H9 (cell line): Measurements from ENCODE around the gene FNDC3A. TPM values are rescaled to one million over a fixed set of nuclear protein-coding genes. Genes with fewer than 3 reads are reported as not detected.

ENCODE experiments used
- DNase-seq: peaks from one replicate; pipeline ENCODE4 v3.0.0-alpha.2; 2017
- H2AFZ ChIP-seq: one replicate; pipeline ENCODE4 v1.6.1; 2013; ENCODE audit warnings: mild to moderate bottlenecking, low read length, control low read depth, moderate library complexity
- H2AK5ac ChIP-seq: 2 replicates; pipeline ENCODE4 v1.6.1; 2013; ENCODE audit warnings: low read length, control low read depth, mixed read lengths; ENCODE audit not compliant: insufficient read length
- H2BK120ac ChIP-seq: one replicate; pipeline ENCODE4 v1.6.1; 2013; ENCODE audit warnings: low read depth, mild to moderate bottlenecking, low read length, control low read depth, inconsistent platforms; ENCODE audit not compliant: poor library complexity, severe bottlenecking
- H2BK12ac ChIP-seq: 2 replicates; pipeline ENCODE4 v1.6.1; 2013; ENCODE audit warnings: low read length, control low read depth, mixed read lengths, low read depth; ENCODE audit not compliant: insufficient read length
- H2BK15ac ChIP-seq: 2 replicates; pipeline ENCODE4 v1.6.1; 2013; ENCODE audit warnings: low read depth, low read length, control low read depth
- H2BK20ac ChIP-seq: one replicate; pipeline ENCODE4 v1.6.1; 2013; ENCODE audit warnings: low read depth, mild to moderate bottlenecking, low read length, control low read depth, inconsistent platforms; ENCODE audit not compliant: poor library complexity, severe bottlenecking
- H2BK5ac ChIP-seq: 2 replicates; pipeline ENCODE4 v1.6.1; 2013; ENCODE audit warnings: low read length, control low read depth, mixed read lengths; ENCODE audit not compliant: insufficient read length
- H3K14ac ChIP-seq: 2 replicates; pipeline ENCODE4 v1.6.1; 2013; ENCODE audit warnings: low read length, control low read depth; ENCODE audit not compliant: insufficient read depth
- H3K18ac ChIP-seq: 2 replicates; pipeline ENCODE4 v1.6.1; 2013; ENCODE audit warnings: low read depth, mild to moderate bottlenecking, mixed read lengths, low read length, control low read depth; ENCODE audit not compliant: insufficient read length
- H3K23ac ChIP-seq: 2 replicates; pipeline ENCODE4 v1.6.1; 2013; ENCODE audit warnings: low read length, control low read depth, mixed read lengths, low read depth; ENCODE audit not compliant: insufficient read length
- H3K23me2 ChIP-seq: 2 replicates; pipeline ENCODE4 v1.6.1; 2013; ENCODE audit warnings: low read depth, mild to moderate bottlenecking, mixed read lengths, low read length, control low read depth; ENCODE audit not compliant: insufficient read length, poor library complexity, severe bottlenecking
- H3K27ac ChIP-seq: 2 replicates; pipeline ENCODE4 v1.5.1; 2013; ENCODE audit warnings: low read length, control low read depth, mixed read lengths, low read depth; ENCODE audit not compliant: insufficient read length
- H3K27me3 ChIP-seq: 2 replicates; pipeline ENCODE4 v1.6.1; 2013; ENCODE audit warnings: low read length, control low read depth, inconsistent platforms; ENCODE audit not compliant: insufficient read depth
- H3K4ac ChIP-seq: 2 replicates; pipeline ENCODE4 v1.6.1; 2013; ENCODE audit warnings: low read depth, mild to moderate bottlenecking, control low read depth, inconsistent platforms, low read length, moderate library complexity
- H3K4me1 ChIP-seq: 2 replicates; pipeline ENCODE4 v1.6.1; 2013; ENCODE audit warnings: low read length, control low read depth, inconsistent platforms; ENCODE audit not compliant: insufficient read depth
- H3K4me2 ChIP-seq: 2 replicates; pipeline ENCODE4 v1.6.1; 2013; ENCODE audit warnings: low read length, control low read depth, mixed read lengths; ENCODE audit not compliant: insufficient read length, insufficient read depth
- H3K56ac ChIP-seq: 2 replicates; pipeline ENCODE4 v1.6.1; 2013; ENCODE audit warnings: low read depth, mild to moderate bottlenecking, mixed read lengths, low read length, control low read depth; ENCODE audit not compliant: insufficient read length
- H3K79me1 ChIP-seq: 2 replicates; pipeline ENCODE4 v1.6.1; 2013; ENCODE audit warnings: low read depth, mild to moderate bottlenecking, moderate library complexity, low read length, control low read depth, inconsistent platforms; ENCODE audit not compliant: insufficient read depth, poor library complexity, severe bottlenecking
- H3K79me2 ChIP-seq: 2 replicates; pipeline ENCODE4 v1.6.1; 2013; ENCODE audit warnings: low read length, control low read depth, inconsistent platforms; ENCODE audit not compliant: insufficient read depth
- H3K9ac ChIP-seq: 2 replicates; pipeline ENCODE4 v1.6.1; 2013; ENCODE audit warnings: low read length, control low read depth, mixed read lengths; ENCODE audit not compliant: insufficient read length; ENCODE audit errors: extremely low read depth
- H3K9me3 ChIP-seq: one replicate; pipeline ENCODE4 v1.6.1; 2013; ENCODE audit warnings: low read depth, low read length, inconsistent platforms; ENCODE audit not compliant: control insufficient read depth
- H3T11ph ChIP-seq: one replicate; pipeline ENCODE4 v1.6.1; 2013; ENCODE audit warnings: mild to moderate bottlenecking, low read length, control low read depth, inconsistent platforms
- H4K20me1 ChIP-seq: one replicate; pipeline ENCODE4 v1.6.1; 2013; ENCODE audit not compliant: control insufficient read depth, insufficient read length, insufficient read depth
- H4K5ac ChIP-seq: 2 replicates; pipeline ENCODE4 v1.6.1; 2013; ENCODE audit warnings: low read depth, mild to moderate bottlenecking, mixed read lengths, low read length, control low read depth; ENCODE audit not compliant: insufficient read length
- H4K8ac ChIP-seq: replicated peaks from 2 replicates; pipeline ENCODE4 v1.6.1; 2013; ENCODE audit warnings: low read length, control low read depth, mixed read lengths, low read depth; ENCODE audit not compliant: insufficient read length
- H4K91ac ChIP-seq: 2 replicates; pipeline ENCODE4 v1.6.1; 2013; ENCODE audit warnings: low read depth, mild to moderate bottlenecking, moderate library complexity, mixed read lengths, low read length, control low read depth; ENCODE audit not compliant: insufficient read length
- H3K27ac Mint-ChIP-seq, 3 experiments: 2 replicates in 2 of 3; 3 replicates in 1 of 3; pipeline ENCODE4 v1.8.0; 2020 to 2021; ENCODE audit warnings: mixed read lengths in 3 of 3, mild to moderate bottlenecking in 1 of 3, moderate library complexity in 1 of 3
- H3K27me3 Mint-ChIP-seq: 2 replicates; pipeline ENCODE4 v1.8.0; 2021; ENCODE audit warnings: low read depth, mild to moderate bottlenecking, moderate library complexity, mixed read lengths
- H3K36me3 Mint-ChIP-seq, 3 experiments: 2 replicates in 2 of 3; 3 replicates in 1 of 3; pipeline ENCODE4 v1.8.0; 2020 to 2021; ENCODE audit warnings: low read depth in 3 of 3, mixed read lengths in 3 of 3; ENCODE audit not compliant: insufficient read depth in 1 of 3
- H3K4me1 Mint-ChIP-seq, 2 experiments: 2 replicates each; pipeline ENCODE4 v1.8.0; 2020; ENCODE audit warnings: mixed read lengths in 2 of 2
- H3K4me3 Mint-ChIP-seq, 2 experiments: 2 replicates in 1 of 2; 3 replicates in 1 of 2; pipeline ENCODE4 v1.8.0; 2020 to 2021; ENCODE audit warnings: mild to moderate bottlenecking in 2 of 2, mixed read lengths in 2 of 2, moderate library complexity in 1 of 2
- H3K9me3 Mint-ChIP-seq, 2 experiments: 2 replicates in 1 of 2; 3 replicates in 1 of 2; pipeline ENCODE4 v1.8.0; 2020; ENCODE audit warnings: mild to moderate bottlenecking in 2 of 2, mixed read lengths in 2 of 2, moderate library complexity in 1 of 2
- CTCF ChIP-seq: fragments of 200-600 bp; sonication (generic); conservative IDR thresholded peaks from 3 replicates; pipeline ENCODE4 v1.8.0; 2021; ENCODE audit warnings: antibody characterized with exemption, mild to moderate bottlenecking
- WGBS: extraction: QIAGEN DNeasy Blood & Tissue Kit; methylation state at CpG from one replicate; pipeline ENCODE4 v1.1.7; 2013; ENCODE audit warnings: missing lambda C conversion rate, low lambda C conversion rate, mixed read lengths; ENCODE audit not compliant: insufficient read length; ENCODE audit errors: extremely low coverage; 5-methylcytosine and 5-hydroxymethylcytosine counted together
- total RNA-seq: library from RNA; stranded (reverse); gene quantifications from 2 replicates; pipeline ENCODE4 v1.2.1, GENCODE V29; 2021

Gene FNDC3A
- total RNA-seq, 1 experiment from 2014 or later: 27.4 TPM

- H2BK12ac ChIP-seq: no peak overlapping the region
- H4K5ac ChIP-seq: no peak overlapping the region
- no peak overlapping the region for H3K4ac ChIP-seq
- H3K9me3 ChIP-seq: no peaks in the 10 kb centered on the region
- H3K4me2 ChIP-seq: no peak overlapping the region
- H3K23ac ChIP-seq: no peak overlapping the region
- H3K27me3 ChIP-seq: no peaks in the 10 kb centered on the region
- no peak for TF ChIP-seq CTCF
- H3K27ac ChIP-seq: no peak overlapping the region
- H2BK15ac ChIP-seq: no peak overlapping the region
- Mint-ChIP-seq H3K27me3 (no peaks in the 10 kb centered on the region), H3K27ac (no peak overlapping the region), H3K4me3 (no peak overlapping the region), H3K4me1 (peaks cover 0 to under 1% of the 10 kb centered on the region in 2 experiments; a peak in 1 of 4 replicates), H3K36me3 (peaks cover 14 to 17% (median 17%) of the 10 kb centered on the region in 3 experiments), H3K9me3 (peaks cover 6 to 15% of the 10 kb centered on the region in 2 experiments)
- no peak overlapping the region for H2BK120ac ChIP-seq
- H2BK20ac ChIP-seq: no peak overlapping the region
- H2AK5ac ChIP-seq: no peak overlapping the region
- H3K56ac ChIP-seq: no peak overlapping the region
- no peaks in the 10 kb centered on the region for H3K23me2 ChIP-seq
- no peak overlapping the region for H3K9ac ChIP-seq
- H3K14ac ChIP-seq: no peak overlapping the region
- no peak overlapping the region for H2BK5ac ChIP-seq
- H3K79me2 ChIP-seq: no peaks in the 10 kb centered on the region
- H3K18ac ChIP-seq: no peak overlapping the region
- H4K91ac ChIP-seq: no peak overlapping the region
- H3K4me1 ChIP-seq: no peaks in the 10 kb centered on the region
- no peaks in the 10 kb centered on the region for H4K20me1 ChIP-seq
- H4K8ac ChIP-seq: no peak overlapping the region
- H2AFZ ChIP-seq: no peak overlapping the region
- no CpG with 5 or more reads among the region's 1 CpG for WGBS
- H3K79me1 ChIP-seq: no peaks in the 10 kb centered on the region
- no peak for DNase-seq
- no peak overlapping the region for H3T11ph ChIP-seq
Observed at GRCh38 chr13:48990900-48991299, 15.2 kb downstream of the FNDC3A start.
